Vagina (tissue), 2 donors: ENCODE measurements around the gene AGBL4. TPM values are rescaled to one million over a fixed set of nuclear protein-coding genes. Genes with fewer than 3 reads are reported as not detected.

Experiments used
- DNase-seq, 2 donors: peaks; one replicate each; pipeline ENCODE4 v3.0.0-alpha.2; 2017; ENCODE audit errors: extremely low spot score in 2 of 2
- H3K27ac ChIP-seq: fragments of 200-600 bp; sonication (generic); one replicate; pipeline ENCODE4 v1.5.1; 2019
- H3K27me3 ChIP-seq: fragments of 200-600 bp; sonication (generic); one replicate; pipeline ENCODE4 v1.5.1; 2019
- H3K36me3 ChIP-seq, 2 donors: fragments of 200-600 bp; sonication (generic); one replicate each; pipeline ENCODE4 v1.5.1; 2017 to 2019
- H3K4me1 ChIP-seq: fragments of 200-600 bp; sonication (generic); one replicate; pipeline ENCODE4 v1.5.1; 2019
- H3K4me3 ChIP-seq, 2 donors: fragments of 200-600 bp; sonication (generic); 1 replicate in 1 of 2; 2 replicates in 1 of 2; pipeline ENCODE4 v1.5.1; 2016 to 2019
- H3K9me3 ChIP-seq: fragments of 200-600 bp; sonication (generic); one replicate; pipeline ENCODE4 v1.5.1; 2019
- POLR2A ChIP-seq, 2 donors: fragments of 450-650 bp; IDR thresholded peaks; one replicate each; pipeline ENCODE4 v1.6.1; 2017; ENCODE audit warnings: antibody characterized with exemption in 2 of 2, mild to moderate bottlenecking in 2 of 2, moderate library complexity in 2 of 2
- POLR2AphosphoS5 ChIP-seq, 2 donors: sonication (generic); formaldehyde crosslinking; IDR thresholded peaks; one replicate each; pipeline ENCODE4 v1.9.0; 2017; ENCODE audit warnings: antibody characterized with exemption in 2 of 2, mild to moderate bottlenecking in 2 of 2, low read depth in 1 of 2; ENCODE audit not compliant: insufficient read depth in 1 of 2
- intact Hi-C: fragments of 100-400 bp; cut with DNase I; formaldehyde crosslinking; loops from one replicate; pipeline ENCODE4 v1.15.1; 2023
- total RNA-seq: library from RNA; depleted of rRNA; stranded (reverse); fragments of >200 nt; gene quantifications from one replicate; pipeline ENCODE4 v1.2.3, GENCODE V29; 2016
- TF ChIP-seq, protein P1 (sequence below), 3 experiments: fragments of 450-650 bp in 2 of 3; fragments of 200-600 bp in 1 of 3; sonication (generic) in 1 of 3; IDR thresholded peaks; one replicate each; pipeline ENCODE4 v1.5.1; 2017 to 2019; ENCODE audit warnings: antibody characterized with exemption in 3 of 3, mild to moderate bottlenecking in 2 of 3, moderate library complexity in 2 of 3

The AGBL4 gene
- total RNA-seq, 1 donor from 2014 or later: not detected

GRCh38 chr1:48756683-48757316, 1267.0 kb downstream of the AGBL4 start:
- no peak overlapping the region for H3K4me3 ChIP-seq
- intact Hi-C loops: no loop called here
- DNase-seq: no peak
- H3K9me3 ChIP-seq: no peaks in the 10 kb centered on the region
- no peak overlapping the region for H3K27ac ChIP-seq
- no peaks in the 10 kb centered on the region for H3K4me1 ChIP-seq
- H3K36me3 ChIP-seq: peaks cover 0 to 14% of the 10 kb centered on the region in 2 donors
- H3K27me3 ChIP-seq: no peaks in the 10 kb centered on the region
- TF ChIP-seq POLR2AphosphoS5 (IDR thresholded peaks at IDR 0.05; ENCODE audit: insufficient read depth in 1 of 2, low read depth in 1 of 2) (no peak), POLR2A (IDR thresholded peaks at IDR 0.05) (no peak)
- TF ChIP-seq, protein P1, sequence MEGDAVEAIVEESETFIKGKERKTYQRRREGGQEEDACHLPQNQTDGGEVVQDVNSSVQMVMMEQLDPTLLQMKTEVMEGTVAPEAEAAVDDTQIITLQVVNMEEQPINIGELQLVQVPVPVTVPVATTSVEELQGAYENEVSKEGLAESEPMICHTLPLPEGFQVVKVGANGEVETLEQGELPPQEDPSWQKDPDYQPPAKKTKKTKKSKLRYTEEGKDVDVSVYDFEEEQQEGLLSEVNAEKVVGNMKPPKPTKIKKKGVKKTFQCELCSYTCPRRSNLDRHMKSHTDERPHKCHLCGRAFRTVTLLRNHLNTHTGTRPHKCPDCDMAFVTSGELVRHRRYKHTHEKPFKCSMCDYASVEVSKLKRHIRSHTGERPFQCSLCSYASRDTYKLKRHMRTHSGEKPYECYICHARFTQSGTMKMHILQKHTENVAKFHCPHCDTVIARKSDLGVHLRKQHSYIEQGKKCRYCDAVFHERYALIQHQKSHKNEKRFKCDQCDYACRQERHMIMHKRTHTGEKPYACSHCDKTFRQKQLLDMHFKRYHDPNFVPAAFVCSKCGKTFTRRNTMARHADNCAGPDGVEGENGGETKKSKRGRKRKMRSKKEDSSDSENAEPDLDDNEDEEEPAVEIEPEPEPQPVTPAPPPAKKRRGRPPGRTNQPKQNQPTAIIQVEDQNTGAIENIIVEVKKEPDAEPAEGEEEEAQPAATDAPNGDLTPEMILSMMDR (IDR thresholded peaks at IDR 0.05): no peak

DNA sequence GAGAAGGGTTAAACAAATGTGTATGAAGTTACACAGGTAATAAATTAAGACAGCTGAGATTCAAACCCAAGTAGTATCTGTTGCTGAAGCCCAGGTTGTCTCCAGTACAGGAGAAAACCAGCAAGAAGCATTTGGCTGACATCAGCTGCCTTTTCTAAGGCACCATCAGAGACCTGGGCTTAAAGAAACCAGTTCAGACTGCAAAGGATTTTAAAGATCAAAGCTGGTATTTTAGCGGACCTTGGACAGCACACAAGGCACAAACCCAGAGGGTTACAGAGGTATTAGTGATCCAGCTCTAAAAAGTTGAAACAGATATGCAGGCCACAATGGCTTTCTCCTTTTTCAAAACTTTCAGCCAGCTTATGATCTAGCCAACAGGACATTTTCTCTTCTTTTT, 1270.5 kb downstream of the AGBL4 start:
- peaks cover 0 to 5% of the 10 kb centered on the region in 2 donors for H3K36me3 ChIP-seq
- no peaks in the 10 kb centered on the region for H3K4me1 ChIP-seq
- TF ChIP-seq, protein P1 (IDR thresholded peaks at IDR 0.05): no peak
- TF ChIP-seq POLR2AphosphoS5 (IDR thresholded peaks at IDR 0.05; ENCODE audit: insufficient read depth in 1 of 2, low read depth in 1 of 2) (no peak), POLR2A (IDR thresholded peaks at IDR 0.05) (no peak)
- DNase-seq: no peak
- intact Hi-C loops: no loop called here
- no peak overlapping the region for H3K27ac ChIP-seq
- H3K9me3 ChIP-seq: no peaks in the 10 kb centered on the region
- no peak overlapping the region for H3K4me3 ChIP-seq
- no peaks in the 10 kb centered on the region for H3K27me3 ChIP-seq

DNA sequence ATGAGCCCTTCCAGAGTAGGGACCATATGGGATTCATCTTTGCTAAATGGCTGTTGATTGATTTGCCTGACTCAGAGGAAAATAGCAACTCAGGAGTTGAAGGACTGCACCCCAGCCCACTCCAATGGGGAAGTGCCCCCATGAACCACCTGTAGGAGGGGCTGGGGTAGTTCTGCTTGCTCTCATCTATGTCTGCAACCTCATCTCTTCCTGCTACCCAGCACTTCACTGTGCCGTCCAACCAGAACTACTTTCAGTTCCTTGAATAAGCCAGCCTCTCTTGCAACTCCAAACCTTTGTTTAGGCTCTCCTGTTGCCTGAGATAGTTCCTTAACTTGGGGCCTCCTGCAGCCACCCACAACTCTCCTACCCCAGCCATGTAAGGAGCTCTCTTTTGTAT, 1273.6 kb downstream of the AGBL4 start:
- H3K27ac ChIP-seq: no peak overlapping the region
- no peak overlapping the region for H3K4me3 ChIP-seq
- no peak for DNase-seq
- no peaks in the 10 kb centered on the region for H3K27me3 ChIP-seq
- no peak for TF ChIP-seq POLR2A (IDR thresholded peaks at IDR 0.05)
- TF ChIP-seq, protein P1 (IDR thresholded peaks at IDR 0.05): no peak
- TF ChIP-seq POLR2AphosphoS5 (IDR thresholded peaks at IDR 0.05; ENCODE audit: insufficient read depth in 1 of 2, low read depth in 1 of 2): no peak
- no peaks in the 10 kb centered on the region for H3K36me3 ChIP-seq
- H3K9me3 ChIP-seq: no peaks in the 10 kb centered on the region
- no peaks in the 10 kb centered on the region for H3K4me1 ChIP-seq
- intact Hi-C loops: no loop called here

DNA sequence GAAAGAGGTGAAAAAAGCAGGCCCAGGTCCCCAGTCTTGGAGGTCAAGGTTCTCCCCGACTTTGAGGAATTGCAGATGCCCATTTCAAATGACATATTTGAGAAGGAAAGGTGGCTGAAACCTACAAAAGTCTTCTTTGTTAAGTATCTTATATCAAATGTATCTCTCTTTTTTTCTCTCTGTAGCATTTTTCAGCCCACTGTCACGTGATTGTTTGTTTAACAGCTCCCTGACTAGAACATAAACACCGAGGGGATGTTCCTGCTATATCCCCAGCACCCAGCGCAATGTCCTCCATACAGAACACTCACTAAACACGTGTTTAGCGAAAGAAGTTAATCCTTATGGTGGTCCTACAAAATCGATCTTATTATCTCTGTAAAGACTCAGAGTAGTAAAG, 1274.7 kb downstream of the AGBL4 start:
- Histone ChIP-seq H3K4me1 (no peaks in the 10 kb centered on the region), H3K27ac (no peak overlapping the region), H3K9me3 (no peaks in the 10 kb centered on the region), H3K4me3 (no peak overlapping the region), H3K36me3 (no peaks in the 10 kb centered on the region), H3K27me3 (no peaks in the 10 kb centered on the region)
- no peak for DNase-seq
- intact Hi-C loops: no loop called here
- TF ChIP-seq, protein P1 (IDR thresholded peaks at IDR 0.05): no peak
- no peak for TF ChIP-seq POLR2A (IDR thresholded peaks at IDR 0.05)
- no peak for TF ChIP-seq POLR2AphosphoS5 (IDR thresholded peaks at IDR 0.05; ENCODE audit: insufficient read depth in 1 of 2, low read depth in 1 of 2)

- Histone ChIP-seq H3K27ac (no peak overlapping the region), H3K36me3 (no peaks in the 10 kb centered on the region), H3K27me3 (no peaks in the 10 kb centered on the region), H3K4me3 (no peak overlapping the region), H3K9me3 (no peaks in the 10 kb centered on the region), H3K4me1 (no peaks in the 10 kb centered on the region)
- TF ChIP-seq POLR2A (IDR thresholded peaks at IDR 0.05) (no peak), POLR2AphosphoS5 (IDR thresholded peaks at IDR 0.05; ENCODE audit: insufficient read depth in 1 of 2, low read depth in 1 of 2) (no peak)
- TF ChIP-seq, protein P1 (IDR thresholded peaks at IDR 0.05): no peak
- DNase-seq: no peak
- intact Hi-C loops: no loop called here
Observed at GRCh38 chr1:48746906-48747305, 1276.8 kb downstream of the AGBL4 start.
